ENCODE measurements around the gene ABHD14A.

- no peak for TF ChIP-seq CTCF (IDR thresholded peaks at IDR 0.05; ENCODE audit: low read depth, low read length)
- TF ChIP-seq EZH2phosphoT487 (IDR thresholded peaks at IDR 0.05; ENCODE audit: low read depth) = no peak
Observed at GRCh38 chr3:52002748-52003147, 27.9 kb downstream of the ABHD14A start.

All from OCI-LY3 (cell line).